Measurements from ENCODE around the gene ERV3-1. TPM values are rescaled to one million over a fixed set of nuclear protein-coding genes. Genes with fewer than 3 reads are reported as not detected.

ERV3-1 gene, protein sequence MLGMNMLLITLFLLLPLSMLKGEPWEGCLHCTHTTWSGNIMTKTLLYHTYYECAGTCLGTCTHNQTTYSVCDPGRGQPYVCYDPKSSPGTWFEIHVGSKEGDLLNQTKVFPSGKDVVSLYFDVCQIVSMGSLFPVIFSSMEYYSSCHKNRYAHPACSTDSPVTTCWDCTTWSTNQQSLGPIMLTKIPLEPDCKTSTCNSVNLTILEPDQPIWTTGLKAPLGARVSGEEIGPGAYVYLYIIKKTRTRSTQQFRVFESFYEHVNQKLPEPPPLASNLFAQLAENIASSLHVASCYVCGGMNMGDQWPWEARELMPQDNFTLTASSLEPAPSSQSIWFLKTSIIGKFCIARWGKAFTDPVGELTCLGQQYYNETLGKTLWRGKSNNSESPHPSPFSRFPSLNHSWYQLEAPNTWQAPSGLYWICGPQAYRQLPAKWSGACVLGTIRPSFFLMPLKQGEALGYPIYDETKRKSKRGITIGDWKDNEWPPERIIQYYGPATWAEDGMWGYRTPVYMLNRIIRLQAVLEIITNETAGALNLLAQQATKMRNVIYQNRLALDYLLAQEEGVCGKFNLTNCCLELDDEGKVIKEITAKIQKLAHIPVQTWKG
- total RNA-seq, result 36.7 TPM

DNA sequence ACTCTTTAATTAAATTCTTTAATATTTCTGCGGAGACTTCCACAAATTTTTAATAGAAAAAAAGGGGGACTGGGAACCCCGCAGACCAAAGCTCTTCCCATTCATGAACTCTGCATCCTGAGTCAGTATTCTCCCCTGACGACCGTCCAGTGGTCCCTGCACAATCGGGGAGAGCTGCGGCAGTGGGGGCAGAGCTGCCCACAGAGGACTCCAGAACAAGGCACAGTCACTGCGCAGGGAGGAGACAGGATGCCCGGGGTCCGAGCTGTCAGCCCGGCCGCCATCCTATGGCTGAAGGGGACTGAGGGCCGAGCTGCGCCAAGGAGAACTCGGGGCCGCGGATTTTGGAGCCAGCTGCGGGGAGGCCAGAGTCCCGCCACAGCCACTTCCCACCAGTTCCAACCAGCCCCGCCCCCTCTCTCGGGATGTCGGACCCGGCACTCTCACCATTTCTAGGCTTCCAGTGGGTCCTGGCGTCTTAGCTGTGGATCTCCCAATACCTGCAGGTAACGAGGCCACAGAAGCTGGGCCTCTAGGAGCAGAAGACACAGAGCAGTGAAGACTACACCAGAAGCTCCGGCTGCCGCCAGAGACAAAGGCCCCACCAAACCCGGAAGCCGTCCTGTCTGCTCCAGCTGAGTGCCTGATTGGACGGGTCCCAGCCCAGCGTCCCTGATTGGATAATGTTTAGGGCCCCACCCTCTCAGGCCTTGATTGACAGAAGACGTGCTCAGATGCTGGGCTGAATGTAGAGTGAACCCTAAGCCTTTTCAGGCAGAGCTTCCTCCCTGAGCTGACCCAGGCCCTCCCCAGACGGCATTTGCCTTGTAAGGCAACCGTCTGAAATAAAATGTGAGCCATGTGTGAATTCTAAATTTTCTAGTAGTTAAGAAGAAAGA lies at the start of gene ERV3-1:
ERV3-1 (minus strand) TSS at position 594 of the 899 bp plus-strand sequence. CDS start 13,661 bp downstream, outside the sequence.

DNA sequence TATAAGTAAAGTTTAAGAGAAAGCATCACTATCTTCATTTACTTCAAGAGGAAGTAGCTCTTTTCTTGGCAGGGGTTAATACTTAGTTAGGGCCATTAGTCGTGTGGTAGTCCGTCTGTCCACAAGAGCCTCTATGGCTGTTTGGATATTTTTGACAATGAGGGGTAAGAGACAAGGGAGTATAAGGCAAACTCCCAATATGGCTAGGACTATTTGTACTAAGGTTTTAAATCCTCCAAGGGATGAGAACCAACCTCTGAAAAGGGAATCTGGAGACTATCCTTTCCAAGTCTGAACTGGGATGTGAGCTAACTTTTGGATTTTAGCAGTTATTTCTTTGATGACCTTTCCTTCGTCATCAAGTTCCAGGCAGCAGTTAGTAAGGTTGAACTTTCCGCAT lies 15.6 kb downstream of the ERV3-1 start, which contains the start of gene ZNF117:
ZNF117 (minus strand) TSS at position 101 of the 400 bp plus-strand sequence.

Small RNA genes within 50 kb of the gene (small RNA-seq; reads per million reads assigned to genes)
- gene RNU6-1229P (ENCODE audit: low replicate concordance), result not detected

Other genes starting within 250 kb of the ERV3-1 start
- 12.6 TPM for gene ZNF138, start 212.3 kb downstream of the ERV3-1 start, total RNA-seq
- gene ZNF273, start 103.4 kb downstream of the ERV3-1 start, total RNA-seq, result 8.4 TPM
- 18.5 TPM for gene ZNF117, start 15.7 kb downstream of the ERV3-1 start, total RNA-seq

Data from metanephros (tissue), 2 donors.